ENCODE results near the gene ZDHHC8. TPM values are rescaled to one million over a fixed set of nuclear protein-coding genes. Genes with fewer than 3 reads are reported as not detected.

Gene ZDHHC8
- total RNA-seq, 1 experiment from 2014 or later = 89.3 TPM

DNA sequence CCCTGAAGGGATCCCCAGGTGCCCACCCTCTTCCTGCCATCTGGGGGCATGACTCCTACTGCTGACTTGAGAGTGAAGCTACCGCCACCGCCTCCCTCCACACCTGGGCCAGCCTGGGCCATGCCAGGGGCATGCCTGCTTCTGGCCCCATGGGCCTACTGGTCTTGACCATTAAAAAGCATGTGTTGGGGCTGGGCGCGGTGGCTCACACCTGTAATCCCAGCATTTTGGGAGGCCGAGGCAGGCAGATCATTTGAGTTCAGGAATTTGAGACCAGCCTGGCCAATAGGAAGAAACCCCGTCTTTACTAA is 56.9 kb downstream of the ZDHHC8 start:
- TF ChIP-seq, protein P1, sequence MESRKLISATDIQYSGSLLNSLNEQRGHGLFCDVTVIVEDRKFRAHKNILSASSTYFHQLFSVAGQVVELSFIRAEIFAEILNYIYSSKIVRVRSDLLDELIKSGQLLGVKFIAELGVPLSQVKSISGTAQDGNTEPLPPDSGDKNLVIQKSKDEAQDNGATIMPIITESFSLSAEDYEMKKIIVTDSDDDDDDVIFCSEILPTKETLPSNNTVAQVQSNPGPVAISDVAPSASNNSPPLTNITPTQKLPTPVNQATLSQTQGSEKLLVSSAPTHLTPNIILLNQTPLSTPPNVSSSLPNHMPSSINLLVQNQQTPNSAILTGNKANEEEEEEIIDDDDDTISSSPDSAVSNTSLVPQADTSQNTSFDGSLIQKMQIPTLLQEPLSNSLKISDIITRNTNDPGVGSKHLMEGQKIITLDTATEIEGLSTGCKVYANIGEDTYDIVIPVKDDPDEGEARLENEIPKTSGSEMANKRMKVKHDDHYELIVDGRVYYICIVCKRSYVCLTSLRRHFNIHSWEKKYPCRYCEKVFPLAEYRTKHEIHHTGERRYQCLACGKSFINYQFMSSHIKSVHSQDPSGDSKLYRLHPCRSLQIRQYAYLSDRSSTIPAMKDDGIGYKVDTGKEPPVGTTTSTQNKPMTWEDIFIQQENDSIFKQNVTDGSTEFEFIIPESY (IDR thresholded peaks at IDR 0.05; ENCODE audit: extremely low read depth, insufficient replicate concordance, low read length) = no peak
- no peaks in the 10 kb centered on the region for H3K9me2 ChIP-seq (ENCODE audit: insufficient read depth)
- H3K4me1 ChIP-seq (ENCODE audit: control insufficient read depth in 1 of 2, insufficient read depth in 2 of 2, low read length in 2 of 2) = no peaks in the 10 kb centered on the region
- ChIA-PET POLR2A (no interaction called here), RAD21 (ENCODE audit: low non-redundant PET in 1 of 2, low total read pairs in 2 of 2, uncharacterized antibody in 2 of 2, unreplicated experiment in 2 of 2) (no interaction called here), CTCF (no interaction called here)
- BruUV-seq (replicated peaks) = no TSS peak
- DNase-seq (ENCODE audit: low read depth, low spot score) (no peak), ATAC-seq (no peak)
- H4K20me1 ChIP-seq (ENCODE audit: insufficient read depth) = no peaks in the 10 kb centered on the region
- H3K9me3 ChIP-seq (ENCODE audit: control insufficient read depth in 1 of 2, insufficient read depth in 1 of 2, low read depth in 1 of 2, low read length in 2 of 2) = no peaks in the 10 kb centered on the region
- H3K4me3 ChIP-seq (replicated peaks in 1 of 2; ENCODE audit: low read depth in 1 of 2, low read length in 2 of 2) = no peak overlapping the region
- H3K36me3 ChIP-seq (ENCODE audit: control insufficient read depth in 1 of 2, insufficient read depth in 2 of 2, low read length in 2 of 2) = no peaks in the 10 kb centered on the region
- H2AFZ ChIP-seq (ENCODE audit: low read depth, low read length, poor library complexity, severe bottlenecking) = no peak overlapping the region
- no peak overlapping the region for H3K9ac ChIP-seq (ENCODE audit: low read length)
- intact Hi-C loops (cut with micrococcal nuclease) = no loop called here
- no peak overlapping the region for H3K27ac ChIP-seq (ENCODE audit: low read depth, low read length)
- no peaks in the 10 kb centered on the region for H3K27me3 ChIP-seq (ENCODE audit: insufficient read depth, low read length)
- H3K4me2 ChIP-seq (ENCODE audit: low read length) = no peak overlapping the region
- H3K79me2 ChIP-seq (ENCODE audit: insufficient read depth, low read length) = no peaks in the 10 kb centered on the region

DNA sequence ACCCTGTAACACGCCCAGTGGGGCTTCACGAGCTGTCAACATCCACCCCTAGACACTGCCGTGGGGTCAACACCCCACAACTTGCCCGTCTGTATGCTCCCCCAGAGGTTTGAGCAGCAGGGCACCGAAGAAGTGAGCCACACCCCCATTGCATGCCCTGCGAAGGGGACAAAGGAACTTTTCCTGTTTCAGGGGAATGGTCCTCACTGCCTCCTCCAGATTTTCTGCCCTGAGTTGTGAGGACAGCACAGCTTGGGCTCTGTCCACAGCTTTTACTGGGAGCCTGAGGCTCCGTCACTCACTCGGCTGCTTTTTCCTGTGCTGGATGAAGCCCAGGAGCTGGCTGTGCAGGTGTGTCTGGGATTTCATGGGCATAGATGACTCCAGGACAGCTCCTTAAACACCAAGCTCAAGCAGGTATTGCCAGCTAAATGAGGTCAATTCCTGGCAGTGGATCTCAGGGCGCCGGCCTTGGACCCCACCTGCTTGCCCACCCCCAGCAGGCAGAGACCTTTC is 59.5 kb downstream of the ZDHHC8 start:
- Histone ChIP-seq H3K27ac (ENCODE audit: low read depth, low read length) (no peak overlapping the region), H3K9me2 (ENCODE audit: insufficient read depth) (no peaks in the 10 kb centered on the region), H3K9me3 (ENCODE audit: control insufficient read depth in 1 of 2, insufficient read depth in 1 of 2, low read depth in 1 of 2, low read length in 2 of 2) (no peaks in the 10 kb centered on the region), H3K9ac (ENCODE audit: low read length) (no peak overlapping the region), H2AFZ (ENCODE audit: low read depth, low read length, poor library complexity, severe bottlenecking) (no peak overlapping the region), H3K36me3 (ENCODE audit: control insufficient read depth in 1 of 2, insufficient read depth in 2 of 2, low read length in 2 of 2) (no peaks in the 10 kb centered on the region), H3K79me2 (ENCODE audit: insufficient read depth, low read length) (no peaks in the 10 kb centered on the region), H4K20me1 (ENCODE audit: insufficient read depth) (no peaks in the 10 kb centered on the region), H3K4me3 (replicated peaks in 1 of 2; ENCODE audit: low read depth in 1 of 2, low read length in 2 of 2) (no peak overlapping the region), H3K4me2 (ENCODE audit: low read length) (no peak overlapping the region), H3K27me3 (ENCODE audit: insufficient read depth, low read length) (no peaks in the 10 kb centered on the region), H3K4me1 (ENCODE audit: control insufficient read depth in 1 of 2, insufficient read depth in 2 of 2, low read length in 2 of 2) (no peaks in the 10 kb centered on the region)
- DNase-seq (ENCODE audit: low read depth, low spot score) (no peak), ATAC-seq (no peak)
- no TSS peak for BruUV-seq (replicated peaks)
- POLR2A ChIA-PET = no interaction called here
- CTCF ChIA-PET = no interaction called here
- TF ChIP-seq SP1 (IDR thresholded peaks at IDR 0.05; ENCODE audit: low read depth) = no peak
- TF ChIP-seq TCF7L2 (IDR thresholded peaks at IDR 0.05; ENCODE audit: borderline replicate concordance, extremely low read depth, insufficient read depth, insufficient read length) = no peak
- no peak for TF ChIP-seq SRF (IDR thresholded peaks at IDR 0.05; ENCODE audit: low read depth)
- TF ChIP-seq CEBPB (IDR thresholded peaks at IDR 0.05; ENCODE audit: low read depth) = no peak
- no peak for TF ChIP-seq ZNF274 (IDR thresholded peaks at IDR 0.05; ENCODE audit: low read depth, low read length)
- TF ChIP-seq FOSL1 (IDR thresholded peaks at IDR 0.05; ENCODE audit: low read depth) = no peak
- TF ChIP-seq, protein P2, sequence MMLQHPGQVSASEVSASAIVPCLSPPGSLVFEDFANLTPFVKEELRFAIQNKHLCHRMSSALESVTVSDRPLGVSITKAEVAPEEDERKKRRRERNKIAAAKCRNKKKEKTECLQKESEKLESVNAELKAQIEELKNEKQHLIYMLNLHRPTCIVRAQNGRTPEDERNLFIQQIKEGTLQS (IDR thresholded peaks at IDR 0.05) = no peak
- TF ChIP-seq ELF1 (IDR thresholded peaks at IDR 0.05; ENCODE audit: borderline replicate concordance, low read depth) = no peak
- no peak for TF ChIP-seq ZFX (IDR thresholded peaks at IDR 0.05)
- no peak for TF ChIP-seq YY1 (IDR thresholded peaks at IDR 0.05; ENCODE audit: extremely low read depth, insufficient replicate concordance, low read depth, low read length)
- TF ChIP-seq JUND (IDR thresholded peaks at IDR 0.05) = no peak
- no peak for TF ChIP-seq CBX3 (IDR thresholded peaks at IDR 0.05; ENCODE audit: low read depth)
- TF ChIP-seq EZH2 (IDR thresholded peaks at IDR 0.05) = no peak
- TF ChIP-seq, protein P3, sequence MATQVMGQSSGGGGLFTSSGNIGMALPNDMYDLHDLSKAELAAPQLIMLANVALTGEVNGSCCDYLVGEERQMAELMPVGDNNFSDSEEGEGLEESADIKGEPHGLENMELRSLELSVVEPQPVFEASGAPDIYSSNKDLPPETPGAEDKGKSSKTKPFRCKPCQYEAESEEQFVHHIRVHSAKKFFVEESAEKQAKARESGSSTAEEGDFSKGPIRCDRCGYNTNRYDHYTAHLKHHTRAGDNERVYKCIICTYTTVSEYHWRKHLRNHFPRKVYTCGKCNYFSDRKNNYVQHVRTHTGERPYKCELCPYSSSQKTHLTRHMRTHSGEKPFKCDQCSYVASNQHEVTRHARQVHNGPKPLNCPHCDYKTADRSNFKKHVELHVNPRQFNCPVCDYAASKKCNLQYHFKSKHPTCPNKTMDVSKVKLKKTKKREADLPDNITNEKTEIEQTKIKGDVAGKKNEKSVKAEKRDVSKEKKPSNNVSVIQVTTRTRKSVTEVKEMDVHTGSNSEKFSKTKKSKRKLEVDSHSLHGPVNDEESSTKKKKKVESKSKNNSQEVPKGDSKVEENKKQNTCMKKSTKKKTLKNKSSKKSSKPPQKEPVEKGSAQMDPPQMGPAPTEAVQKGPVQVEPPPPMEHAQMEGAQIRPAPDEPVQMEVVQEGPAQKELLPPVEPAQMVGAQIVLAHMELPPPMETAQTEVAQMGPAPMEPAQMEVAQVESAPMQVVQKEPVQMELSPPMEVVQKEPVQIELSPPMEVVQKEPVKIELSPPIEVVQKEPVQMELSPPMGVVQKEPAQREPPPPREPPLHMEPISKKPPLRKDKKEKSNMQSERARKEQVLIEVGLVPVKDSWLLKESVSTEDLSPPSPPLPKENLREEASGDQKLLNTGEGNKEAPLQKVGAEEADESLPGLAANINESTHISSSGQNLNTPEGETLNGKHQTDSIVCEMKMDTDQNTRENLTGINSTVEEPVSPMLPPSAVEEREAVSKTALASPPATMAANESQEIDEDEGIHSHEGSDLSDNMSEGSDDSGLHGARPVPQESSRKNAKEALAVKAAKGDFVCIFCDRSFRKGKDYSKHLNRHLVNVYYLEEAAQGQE (IDR thresholded peaks at IDR 0.05; ENCODE audit: low read depth) = no peak
- no peak for TF ChIP-seq EGR1 (IDR thresholded peaks at IDR 0.05; ENCODE audit: low read depth)
- RAD21 ChIA-PET (ENCODE audit: low non-redundant PET in 1 of 2, low total read pairs in 2 of 2, uncharacterized antibody in 2 of 2, unreplicated experiment in 2 of 2) = interaction anchor here in 1 of 2 experiments (0.7 kb wide), 1 partner anchor 219 kb away, joined by 3 read pairs; no protein-coding TSS in a partner anchor
- intact Hi-C loops (cut with micrococcal nuclease) = no loop called here

Data from HCT116 (cell line).